Progenitor cell of endocrine pancreas (in vitro differentiated cells): ENCODE results near the gene TMEM190. TPM values are rescaled to one million over a fixed set of nuclear protein-coding genes. Genes with fewer than 3 reads are reported as not detected.

Source experiments
- DNase-seq: peaks from one replicate; pipeline ENCODE4 v3.0.0; 2021; ENCODE audit warnings: low spot score; ENCODE audit not compliant: unreplicated experiment
- H3K27ac Mint-ChIP-seq: 2 replicates; pipeline ENCODE4 v1.8.0; 2021; ENCODE audit warnings: mild to moderate bottlenecking, moderate library complexity, mixed read lengths
- H3K27me3 Mint-ChIP-seq: 2 replicates; pipeline ENCODE4 v1.8.0; 2021; ENCODE audit warnings: mixed read lengths
- H3K36me3 Mint-ChIP-seq: 2 replicates; pipeline ENCODE4 v1.8.0; 2022; ENCODE audit warnings: mixed read lengths; ENCODE audit not compliant: insufficient read depth
- H3K4me1 Mint-ChIP-seq: 2 replicates; pipeline ENCODE4 v1.8.0; 2021; ENCODE audit warnings: low read depth, mixed read lengths
- H3K4me3 Mint-ChIP-seq: 2 replicates; pipeline ENCODE4 v1.8.0; 2021; ENCODE audit warnings: low read depth, mild to moderate bottlenecking, moderate library complexity, mixed read lengths
- H3K9me3 Mint-ChIP-seq: 2 replicates; pipeline ENCODE4 v1.8.0; 2021; ENCODE audit warnings: low read depth, mixed read lengths
- CTCF ChIP-seq: fragments of 200-600 bp; sonication (generic); IDR thresholded peaks from one replicate; pipeline ENCODE4 v1.5.0; 2021; ENCODE audit warnings: antibody characterized with exemption, mild to moderate bottlenecking; ENCODE audit not compliant: unreplicated experiment
- total RNA-seq: library from RNA; stranded (reverse); gene quantifications from 2 replicates; pipeline ENCODE4 v1.2.1, GENCODE V29; 2021

TMEM190 gene
- total RNA-seq, 1 donor from 2014 or later = 2.3 TPM

- Mint-ChIP-seq H3K27ac (no peak overlapping the region), H3K27me3 (peaks cover 34% of the 10 kb centered on the region), H3K4me1 (no peaks in the 10 kb centered on the region), H3K36me3 (no peaks in the 10 kb centered on the region), H3K4me3 (no peak overlapping the region), H3K9me3 (no peaks in the 10 kb centered on the region)
- TF ChIP-seq CTCF = no peak
- no peak for DNase-seq
Measured at GRCh38 chr19:55365245-55365644, 11.4 kb upstream of the TMEM190 start.

GRCh38 chr19:55365964-55366363, 10.7 kb upstream of the TMEM190 start:
- Mint-ChIP-seq H3K4me1 (peaks cover 3% of the 10 kb centered on the region), H3K4me3 (no peak overlapping the region), H3K9me3 (no peaks in the 10 kb centered on the region), H3K27ac (no peak overlapping the region), H3K27me3 (peaks cover 40% of the 10 kb centered on the region), H3K36me3 (peaks cover 1% of the 10 kb centered on the region)
- DNase-seq = no peak
- no peak for TF ChIP-seq CTCF

GRCh38 chr19:55366790-55367189, 9.8 kb upstream of the TMEM190 start:
- peaks cover 4% of the 10 kb centered on the region for H3K4me1 Mint-ChIP-seq
- H3K27ac Mint-ChIP-seq = no peak overlapping the region
- no peak overlapping the region for H3K4me3 Mint-ChIP-seq
- no peak for DNase-seq
- H3K27me3 Mint-ChIP-seq = peaks cover 48% of the 10 kb centered on the region
- TF ChIP-seq CTCF = no peak
- no peaks in the 10 kb centered on the region for H3K9me3 Mint-ChIP-seq
- peaks cover 1% of the 10 kb centered on the region for H3K36me3 Mint-ChIP-seq

- no peaks in the 10 kb centered on the region for H3K9me3 Mint-ChIP-seq
- H3K27me3 Mint-ChIP-seq = peaks cover 54% of the 10 kb centered on the region
- no peak overlapping the region for H3K4me3 Mint-ChIP-seq
- no peak for TF ChIP-seq CTCF
- peaks cover 6% of the 10 kb centered on the region for H3K4me1 Mint-ChIP-seq
- no peak for DNase-seq
- H3K27ac Mint-ChIP-seq = no peak overlapping the region
- peaks cover 1% of the 10 kb centered on the region for H3K36me3 Mint-ChIP-seq
Measured at GRCh38 chr19:55368106-55368505, 8.5 kb upstream of the TMEM190 start.

- peaks cover 54% of the 10 kb centered on the region for H3K27me3 Mint-ChIP-seq
- no peak overlapping the region for H3K27ac Mint-ChIP-seq
- no peak for DNase-seq
- H3K4me1 Mint-ChIP-seq = peaks cover 10% of the 10 kb centered on the region
- H3K36me3 Mint-ChIP-seq = peaks cover 1% of the 10 kb centered on the region
- H3K4me3 Mint-ChIP-seq = no peak overlapping the region
- no peaks in the 10 kb centered on the region for H3K9me3 Mint-ChIP-seq
- TF ChIP-seq CTCF = no peak
Measured at GRCh38 chr19:55368701-55369563, 7.7 kb upstream of the TMEM190 start.
